ENCODE measurements around the gene C1QTNF1. TPM values are rescaled to one million over a fixed set of nuclear protein-coding genes. Genes with fewer than 3 reads are reported as not detected.

The C1QTNF1 gene
- total RNA-seq, 4 donors from 2014 or later, result 58.8 to 135 (median 73.7) TPM

GRCh38 chr17:78988152-78988551 is 35.8 kb upstream of the C1QTNF1 start:
- 70% methylated on average over 6 of the region's 6 CpGs for WGBS, 2 donors
- intact Hi-C loops (cut with DNase I), result no loop called here
- no peak for DNase-seq
- Histone ChIP-seq H3K4me1 (peaks cover 8 to 17% of the 10 kb centered on the region in 2 donors), H3K27ac (no peak overlapping the region), H3K36me3 (peaks cover 10 to 17% of the 10 kb centered on the region in 2 donors), H3K4me3 (replicated peaks in 1 of 3) (no peak overlapping the region), H3K27me3 (no peaks in the 10 kb centered on the region), H3K9me3 (no peaks in the 10 kb centered on the region)
- TF ChIP-seq CTCF (IDR thresholded peaks at IDR 0.05) (no peak), POLR2A (IDR thresholded peaks at IDR 0.05) (no peak)

- intact Hi-C loops (cut with DNase I), result no loop called here
- Histone ChIP-seq H3K27ac (no peak overlapping the region), H3K36me3 (peaks cover 15 to 17% of the 10 kb centered on the region in 2 donors), H3K4me3 (replicated peaks in 1 of 3) (no peak overlapping the region), H3K4me1 (peaks cover 8 to 17% of the 10 kb centered on the region in 2 donors), H3K27me3 (no peaks in the 10 kb centered on the region), H3K9me3 (no peaks in the 10 kb centered on the region)
- TF ChIP-seq CTCF (IDR thresholded peaks at IDR 0.05), result no peak
- no peak for DNase-seq
- WGBS, 2 donors, result 96% methylated on average over 29 of the region's 29 CpGs
Measured at GRCh38 chr17:78990349-78991016, 33.5 kb upstream of the C1QTNF1 start.

GRCh38 chr17:78991017-78991738 is 32.8 kb upstream of the C1QTNF1 start:
- no peak overlapping the region for H3K4me3 ChIP-seq (replicated peaks in 1 of 3)
- H3K4me1 ChIP-seq, result peaks cover 8 to 17% of the 10 kb centered on the region in 2 donors
- peaks cover 20 to 23% of the 10 kb centered on the region in 2 donors for H3K36me3 ChIP-seq
- DNase-seq, result no peak
- intact Hi-C loops (cut with DNase I), result no loop called here
- H3K27me3 ChIP-seq, result no peaks in the 10 kb centered on the region
- 94% methylated on average over 33 of the region's 33 CpGs for WGBS, 2 donors
- no peak for TF ChIP-seq CTCF (IDR thresholded peaks at IDR 0.05)
- no peak for TF ChIP-seq POLR2A (IDR thresholded peaks at IDR 0.05)
- no peaks in the 10 kb centered on the region for H3K9me3 ChIP-seq
- no peak overlapping the region for H3K27ac ChIP-seq

- WGBS, 2 donors, result 94 to 95% methylated on average over 22 of the region's 22 CpGs
- intact Hi-C loops (cut with DNase I), result no loop called here
- Histone ChIP-seq H3K36me3 (peaks cover 28 to 31% of the 10 kb centered on the region in 2 donors), H3K27me3 (no peaks in the 10 kb centered on the region), H3K9me3 (no peaks in the 10 kb centered on the region), H3K27ac (no peak overlapping the region), H3K4me1 (peaks cover 1 to 9% of the 10 kb centered on the region in 2 donors), H3K4me3 (replicated peaks in 1 of 3) (no peak overlapping the region)
- no peak for DNase-seq
- TF ChIP-seq POLR2A (IDR thresholded peaks at IDR 0.05), result no peak
- no peak for TF ChIP-seq CTCF (IDR thresholded peaks at IDR 0.05)
Measured at GRCh38 chr17:78991906-78992532, 31.9 kb upstream of the C1QTNF1 start.

Measured in thyroid gland (tissue), 4 donors.